Measurements from ENCODE around the gene PXK.
A peak's percentile ranks its signal among the peaks of the same experiment; 100 is the strongest.

GRCh38 chr3:58463181-58463941, 130.7 kb downstream of the PXK start:
- TF ChIP-seq CTCF (IDR thresholded peaks at IDR 0.05): peak; percentile 92
- no peak for TF ChIP-seq EZH2 (IDR thresholded peaks at IDR 0.05)
